DOHH2 (cell line): Measurements from ENCODE around the gene MAGIX.

Source experiments
- H3F3A ChIP-seq: fragments of 200-600 bp; sonication (generic), shearing (Covaris generic); 2 replicates; pipeline ENCODE4 v1.6.0; 2016; ENCODE audit warnings: antibody characterized with exemption, mild to moderate bottlenecking; ENCODE audit not compliant: control insufficient read depth, insufficient read depth
- H3K27ac ChIP-seq: fragments of 200-600 bp; sonication (generic); 2 replicates; pipeline ENCODE4 v1.5.1; 2014; ENCODE audit warnings: low read depth, mild to moderate bottlenecking, low read length, moderate library complexity
- H3K27me3 ChIP-seq: fragments of 200-600 bp; sonication (generic); 2 replicates; pipeline ENCODE4 v1.6.1; 2014; ENCODE audit warnings: mild to moderate bottlenecking, low read length, mixed read lengths; ENCODE audit not compliant: control insufficient read depth
- H3K36me3 ChIP-seq: fragments of 200-600 bp; sonication (generic); 2 replicates; pipeline ENCODE4 v1.6.1; 2014; ENCODE audit warnings: mild to moderate bottlenecking, low read length, moderate library complexity, mixed read lengths; ENCODE audit not compliant: control insufficient read depth
- H3K4me1 ChIP-seq: fragments of 200-600 bp; sonication (generic); 2 replicates; pipeline ENCODE4 v1.6.1; 2014; ENCODE audit warnings: mild to moderate bottlenecking, low read length, mixed read lengths; ENCODE audit not compliant: control insufficient read depth
- H3K4me2 ChIP-seq: fragments of 200-600 bp; sonication (generic); 2 replicates; pipeline ENCODE4 v1.6.0; 2014; ENCODE audit warnings: mild to moderate bottlenecking, low read length, moderate library complexity
- H3K4me3 ChIP-seq: fragments of 200-600 bp; sonication (generic); 2 replicates; pipeline ENCODE4 v1.5.1; 2014; ENCODE audit warnings: mild to moderate bottlenecking, low read length, mixed read lengths
- H3K79me2 ChIP-seq: fragments of 200-600 bp; sonication (generic); 2 replicates; pipeline ENCODE4 v1.6.1; 2014; ENCODE audit warnings: mild to moderate bottlenecking, low read length, mixed read lengths; ENCODE audit not compliant: control insufficient read depth
- H3K9me2 ChIP-seq: fragments of 200-600 bp; sonication (generic); replicated peaks from 2 replicates; pipeline ENCODE4 v1.6.1; 2014; ENCODE audit warnings: mild to moderate bottlenecking, low read length, mixed read lengths; ENCODE audit not compliant: control insufficient read depth
- H3K9me3 ChIP-seq: fragments of 200-600 bp; sonication (generic); 2 replicates; pipeline ENCODE4 v1.6.1; 2014; ENCODE audit warnings: antibody characterized with exemption, low read length, mixed read lengths; ENCODE audit not compliant: control insufficient read depth, insufficient read depth
- H4K20me1 ChIP-seq: fragments of 200-600 bp; sonication (generic); 2 replicates; pipeline ENCODE4 v1.6.0; 2014; ENCODE audit warnings: low read depth, mild to moderate bottlenecking, antibody characterized with exemption, low read length, moderate library complexity; ENCODE audit not compliant: control insufficient read depth, insufficient read depth
- EZH2phosphoT487 ChIP-seq: fragments of 200-600 bp; sonication (generic); IDR thresholded peaks from 2 replicates; pipeline ENCODE4 v1.6.1; 2017; ENCODE audit warnings: borderline replicate concordance, mild to moderate bottlenecking, antibody characterized with exemption, low read length, moderate library complexity, mixed read lengths
- TF ChIP-seq, protein P1 (sequence below): fragments of 200-600 bp; sonication (generic); IDR thresholded peaks from one replicate; pipeline ENCODE4 v1.5.1; 2014; ENCODE audit warnings: antibody characterized with exemption, mild to moderate bottlenecking, low read depth, low read length; ENCODE audit not compliant: poor library complexity, severe bottlenecking

The MAGIX gene

DNA sequence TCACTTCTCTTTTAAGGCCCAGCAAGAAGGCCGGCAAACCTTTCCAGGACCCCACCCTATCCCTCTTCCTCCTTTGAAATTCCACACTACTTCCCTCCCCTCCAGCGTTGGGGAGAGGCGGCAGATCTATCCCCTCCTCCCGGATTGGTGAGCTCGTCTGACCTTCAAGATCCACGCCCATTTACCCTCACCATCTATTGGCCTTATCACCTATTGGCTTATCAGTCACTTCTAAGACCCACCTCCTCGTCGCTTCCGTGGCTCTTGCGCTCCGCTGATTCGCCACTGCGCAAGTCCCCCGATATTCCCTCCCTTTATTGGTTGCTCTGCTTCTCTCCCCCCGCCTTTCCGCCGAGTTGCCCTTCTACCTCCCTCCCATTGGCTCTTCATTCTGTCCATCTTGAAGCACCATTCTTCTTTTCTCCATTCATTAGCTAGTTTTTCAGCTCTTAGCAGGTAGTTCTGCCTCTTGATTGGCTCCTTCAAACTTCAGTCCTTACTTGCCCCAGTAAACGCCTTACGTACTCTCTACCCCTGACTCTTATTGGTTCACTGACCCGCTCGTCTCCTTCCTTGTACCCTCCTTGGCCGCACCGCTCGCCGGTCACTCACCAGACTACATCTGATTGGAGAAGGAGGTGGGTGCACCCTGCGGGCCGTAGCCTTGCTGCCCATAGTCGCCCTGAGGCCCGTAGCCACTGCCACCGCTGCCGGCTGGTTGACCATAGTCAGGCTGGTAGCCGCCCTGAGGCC, 28.4 kb downstream of the MAGIX start:
- H3K4me2 ChIP-seq, result peak overlapping the region; percentile 69
- H3F3A ChIP-seq, result peaks cover 7% of the 10 kb centered on the region
- no peaks in the 10 kb centered on the region for H4K20me1 ChIP-seq
- peaks cover 5% of the 10 kb centered on the region for H3K79me2 ChIP-seq
- peaks cover 38% of the 10 kb centered on the region for H3K4me1 ChIP-seq
- no peaks in the 10 kb centered on the region for H3K27me3 ChIP-seq
- H3K9me3 ChIP-seq, result no peaks in the 10 kb centered on the region
- TF ChIP-seq, protein P1, sequence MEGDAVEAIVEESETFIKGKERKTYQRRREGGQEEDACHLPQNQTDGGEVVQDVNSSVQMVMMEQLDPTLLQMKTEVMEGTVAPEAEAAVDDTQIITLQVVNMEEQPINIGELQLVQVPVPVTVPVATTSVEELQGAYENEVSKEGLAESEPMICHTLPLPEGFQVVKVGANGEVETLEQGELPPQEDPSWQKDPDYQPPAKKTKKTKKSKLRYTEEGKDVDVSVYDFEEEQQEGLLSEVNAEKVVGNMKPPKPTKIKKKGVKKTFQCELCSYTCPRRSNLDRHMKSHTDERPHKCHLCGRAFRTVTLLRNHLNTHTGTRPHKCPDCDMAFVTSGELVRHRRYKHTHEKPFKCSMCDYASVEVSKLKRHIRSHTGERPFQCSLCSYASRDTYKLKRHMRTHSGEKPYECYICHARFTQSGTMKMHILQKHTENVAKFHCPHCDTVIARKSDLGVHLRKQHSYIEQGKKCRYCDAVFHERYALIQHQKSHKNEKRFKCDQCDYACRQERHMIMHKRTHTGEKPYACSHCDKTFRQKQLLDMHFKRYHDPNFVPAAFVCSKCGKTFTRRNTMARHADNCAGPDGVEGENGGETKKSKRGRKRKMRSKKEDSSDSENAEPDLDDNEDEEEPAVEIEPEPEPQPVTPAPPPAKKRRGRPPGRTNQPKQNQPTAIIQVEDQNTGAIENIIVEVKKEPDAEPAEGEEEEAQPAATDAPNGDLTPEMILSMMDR, result no peak
- TF ChIP-seq EZH2phosphoT487, result no peak
- H3K36me3 ChIP-seq, result no peaks in the 10 kb centered on the region
- H3K27ac ChIP-seq, result peak overlapping the region; percentile 80
- H3K9me2 ChIP-seq, result no peaks in the 10 kb centered on the region
- H3K4me3 ChIP-seq, result peak overlapping the region; percentile 82

DNA sequence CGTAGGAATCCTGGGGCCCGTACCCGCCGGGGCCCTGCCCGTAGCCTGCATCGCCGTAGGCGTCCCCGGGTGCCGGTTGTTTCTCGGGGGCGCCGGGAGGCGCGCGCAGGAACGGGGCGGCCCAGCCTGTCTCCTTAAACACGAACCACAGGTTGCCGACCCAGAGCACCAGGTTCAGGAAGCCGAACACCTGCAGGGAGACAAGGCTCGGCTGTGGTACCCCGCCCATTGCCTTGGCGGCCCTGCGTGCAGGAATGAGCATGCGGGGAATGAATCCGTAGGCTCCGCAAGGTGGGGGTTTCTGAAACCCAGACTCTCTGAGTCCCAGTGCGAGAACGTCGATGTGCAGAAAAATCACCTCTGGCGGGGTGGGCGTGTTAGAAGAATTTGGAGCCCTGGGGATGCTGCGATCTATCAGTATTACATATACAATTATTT, 29.0 kb downstream of the MAGIX start:
- peak overlapping the region; percentile 82 for H3K4me3 ChIP-seq
- TF ChIP-seq EZH2phosphoT487, result no peak
- TF ChIP-seq, protein P1, result no peak
- H3K9me3 ChIP-seq, result no peaks in the 10 kb centered on the region
- no peaks in the 10 kb centered on the region for H3K36me3 ChIP-seq
- no peaks in the 10 kb centered on the region for H3K9me2 ChIP-seq
- peak overlapping the region; percentile 63 for H3K4me2 ChIP-seq
- H3K27me3 ChIP-seq, result no peaks in the 10 kb centered on the region
- H3K27ac ChIP-seq, result peak overlapping the region; percentile 61
- peaks cover 7% of the 10 kb centered on the region for H3F3A ChIP-seq
- H3K79me2 ChIP-seq, result peaks cover 3% of the 10 kb centered on the region
- H4K20me1 ChIP-seq, result no peaks in the 10 kb centered on the region
- peaks cover 35% of the 10 kb centered on the region for H3K4me1 ChIP-seq

DNA sequence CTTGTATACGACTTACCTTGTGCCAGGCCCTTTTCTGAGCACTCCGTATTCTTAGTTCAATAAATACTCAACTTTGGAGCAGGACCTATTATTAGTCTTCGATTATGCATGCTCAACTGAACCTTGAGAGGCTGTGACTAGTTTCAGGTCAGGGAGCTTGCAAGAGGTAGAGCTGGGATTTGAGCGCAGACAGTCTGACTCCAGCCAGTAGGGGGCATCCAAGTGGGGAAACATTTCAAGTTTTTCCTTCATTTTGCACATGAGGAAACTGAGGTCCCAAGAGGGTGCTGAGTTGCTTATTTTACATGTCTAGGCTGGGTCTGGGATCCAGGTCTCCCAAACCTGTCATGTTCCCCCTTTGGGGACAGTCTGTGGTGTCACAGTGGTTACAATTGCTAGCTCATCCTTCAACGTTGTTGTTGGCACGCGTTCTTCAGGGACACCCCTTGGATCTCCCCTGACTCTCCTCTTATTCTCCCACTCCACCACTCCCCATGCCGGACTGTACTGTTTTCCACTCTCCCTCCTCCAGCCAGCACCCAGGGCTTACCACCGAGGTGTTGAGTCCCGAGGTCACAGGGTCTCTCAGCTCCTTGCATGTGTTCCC, 30.3 kb downstream of the MAGIX start:
- Histone ChIP-seq H3K9me3 (no peaks in the 10 kb centered on the region), H3F3A (peaks cover 7% of the 10 kb centered on the region), H3K27me3 (no peaks in the 10 kb centered on the region), H3K4me3 (no peak overlapping the region), H3K27ac (no peak overlapping the region), H3K9me2 (no peaks in the 10 kb centered on the region), H3K4me2 (peak overlapping the region; percentile 63), H3K36me3 (no peaks in the 10 kb centered on the region), H3K4me1 (peaks cover 30% of the 10 kb centered on the region), H4K20me1 (no peaks in the 10 kb centered on the region), H3K79me2 (peaks cover 3% of the 10 kb centered on the region)
- TF ChIP-seq, protein P1, result peak; percentile 66
- no peak for TF ChIP-seq EZH2phosphoT487
